K562 (cell line): ENCODE data around the gene RCC1. TPM values are rescaled to one million over a fixed set of nuclear protein-coding genes. Genes with fewer than 3 reads are reported as not detected.

Experiments used
- BRD4 ChIP-seq: fragments of 200-600 bp; sonication (generic); IDR thresholded peaks from 2 replicates; pipeline ENCODE4 v1.6.1; 2017; ENCODE audit warnings: inconsistent platforms
- CLOCK ChIP-seq: fragments of 250-450 bp; sonication (Bioruptor Pico); IDR thresholded peaks from 2 replicates; pipeline ENCODE4 v1.4.0; 2020; ENCODE audit warnings: mild to moderate bottlenecking, moderate library complexity, borderline replicate concordance
- FOXA3 ChIP-seq, 2 experiments: fragments of 450-650 bp in 1 of 2; sonication (generic) in 1 of 2; formaldehyde crosslinking; IDR thresholded peaks in 1 of 2; conservative IDR thresholded peaks in 1 of 2; 2 replicates each; pipeline versions ENCODE4 v1.4.0 to v1.8.0; 2020 to 2022; ENCODE audit warnings: mild to moderate bottlenecking in 2 of 2, missing genetic modification reagents in 1 of 2
- KHSRP ChIP-seq: fragments of 450-650 bp; IDR thresholded peaks from 2 replicates; pipeline ENCODE4 v1.6.1; 2017
- PHB2 ChIP-seq: fragments of 450-650 bp; IDR thresholded peaks from 2 replicates; pipeline ENCODE4 v1.6.1; 2017; ENCODE audit warnings: low read depth
- TEAD4 ChIP-seq, 2 experiments: sonication (generic) in 1 of 2; formaldehyde crosslinking in 1 of 2; IDR thresholded peaks; 2 replicates each; pipeline versions ENCODE4 v1.6.1 to v1.8.0; 2012 to 2022; ENCODE audit warnings: borderline replicate concordance in 1 of 2, inconsistent platforms in 1 of 2, low read length in 1 of 2, mild to moderate bottlenecking in 1 of 2, missing genetic modification reagents in 1 of 2
- ZBTB40 ChIP-seq, 2 experiments: fragments of 450-650 bp in 1 of 2; sonication (generic) in 1 of 2; formaldehyde crosslinking in 1 of 2; IDR thresholded peaks; 2 replicates each; pipeline versions ENCODE4 v1.7.1 to v1.9.0; 2016 to 2022; ENCODE audit warnings: inconsistent platforms in 1 of 2, mild to moderate bottlenecking in 1 of 2, missing genetic modification reagents in 1 of 2
- ZEB2 ChIP-seq: fragments of 450-650 bp; IDR thresholded peaks from 2 replicates; pipeline ENCODE4 v1.6.1; 2016
- polyA plus RNA-seq, 8 experiments: library from polyadenylated mRNA; depleted of rRNA in 4 of 8; stranded (reverse) in 5 of 8; unstranded in 3 of 8; fragments of >200 nt; fragmentation: Nextera tagmentation in 2 of 8; fragmentation: Illumina TruSeq in 1 of 8; extraction: Ambion mirVana in 2 of 8; extraction: Trizol in 1 of 8; gene quantifications; 2 replicates each; pipeline versions ENCODE4 v1.2.1 to v1.2.3, GENCODE V29; 2011 to 2014; ENCODE audit warnings: inconsistent platforms in 1 of 8, missing spikeins in 1 of 8
- total RNA-seq, 7 experiments: library from RNA; depleted of rRNA in 6 of 7; stranded (reverse); fragments of >200 nt in 6 of 7; fragmentation: Illumina TruSeq in 2 of 7; extraction: Trizol in 2 of 7; gene quantifications; 2 replicates each; pipeline versions ENCODE4 v1.2.1 to v1.2.3, GENCODE V29; 2011 to 2021; ENCODE audit warnings: low replicate concordance in 1 of 7
- TF ChIP-seq, protein P1 (sequence below): fragments of 200-400 bp; formaldehyde crosslinking; IDR thresholded peaks from 2 replicates; pipeline ENCODE4 v1.6.1; 2017; ENCODE audit warnings: mild to moderate bottlenecking, low read depth, low read length, moderate library complexity
- TF ChIP-seq, protein P2 (sequence below): fragments of 250-450 bp; sonication (Bioruptor Pico); IDR thresholded peaks from 2 replicates; pipeline ENCODE4 v1.4.0; 2020; ENCODE audit warnings: mild to moderate bottlenecking, moderate library complexity

Gene RCC1
- total and polyA plus RNA-seq, 9 of the 15 experiments (the other 6 are each of a cell fraction or from before 2014, with no cell fraction given), result 16.4 to 202 (median 107) TPM

DNA sequence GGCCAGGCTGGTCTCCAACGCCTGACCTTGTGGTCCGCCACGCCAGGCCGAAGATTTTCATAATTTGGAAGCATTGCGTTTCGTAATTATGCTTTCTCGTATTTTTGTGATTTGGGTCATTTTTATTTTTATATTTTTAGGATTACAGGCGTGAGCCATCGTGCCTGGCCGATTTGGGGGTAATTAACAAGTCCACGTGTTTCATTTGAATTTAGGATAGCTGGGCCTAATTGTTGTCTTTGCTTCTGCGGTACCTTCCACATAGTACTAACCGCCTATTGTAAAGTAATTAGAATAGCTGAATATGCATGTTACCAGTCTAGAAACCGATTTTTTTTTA is 1.0 kb downstream of the RCC1 start (continued):
- TF ChIP-seq ZBTB40 (IDR thresholded peaks at IDR 0.05) (peak; percentile 60; the same call in 1 of the 2 replicates), ZBTB40 (CRISPR knock-in tag; IDR thresholded peaks at IDR 0.05) (no peak), TEAD4 (IDR thresholded peaks at IDR 0.05; ENCODE audit: low read length) (no peak), TEAD4 (CRISPR knock-in tag; IDR thresholded peaks at IDR 0.05; ENCODE audit: borderline replicate concordance) (no peak), CLOCK (CRISPR knock-in tag) (no peak), FOXA3 (CRISPR knock-in tag; conservative IDR thresholded peaks at IDR 0.05 in 1 of 2, IDR thresholded peaks at IDR 0.05 in 1 of 2) (no peak), PHB2 (no peak; the same call in 1 of the 2 replicates), KHSRP (0 out of 2 replicates have a peak, but pooled peaks have one; percentile 11), BRD4 (no peak), ZEB2 (no peak)
- TF ChIP-seq, protein P1, sequence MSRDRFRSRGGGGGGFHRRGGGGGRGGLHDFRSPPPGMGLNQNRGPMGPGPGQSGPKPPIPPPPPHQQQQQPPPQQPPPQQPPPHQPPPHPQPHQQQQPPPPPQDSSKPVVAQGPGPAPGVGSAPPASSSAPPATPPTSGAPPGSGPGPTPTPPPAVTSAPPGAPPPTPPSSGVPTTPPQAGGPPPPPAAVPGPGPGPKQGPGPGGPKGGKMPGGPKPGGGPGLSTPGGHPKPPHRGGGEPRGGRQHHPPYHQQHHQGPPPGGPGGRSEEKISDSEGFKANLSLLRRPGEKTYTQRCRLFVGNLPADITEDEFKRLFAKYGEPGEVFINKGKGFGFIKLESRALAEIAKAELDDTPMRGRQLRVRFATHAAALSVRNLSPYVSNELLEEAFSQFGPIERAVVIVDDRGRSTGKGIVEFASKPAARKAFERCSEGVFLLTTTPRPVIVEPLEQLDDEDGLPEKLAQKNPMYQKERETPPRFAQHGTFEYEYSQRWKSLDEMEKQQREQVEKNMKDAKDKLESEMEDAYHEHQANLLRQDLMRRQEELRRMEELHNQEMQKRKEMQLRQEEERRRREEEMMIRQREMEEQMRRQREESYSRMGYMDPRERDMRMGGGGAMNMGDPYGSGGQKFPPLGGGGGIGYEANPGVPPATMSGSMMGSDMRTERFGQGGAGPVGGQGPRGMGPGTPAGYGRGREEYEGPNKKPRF, result no peak
- TF ChIP-seq, protein P2, sequence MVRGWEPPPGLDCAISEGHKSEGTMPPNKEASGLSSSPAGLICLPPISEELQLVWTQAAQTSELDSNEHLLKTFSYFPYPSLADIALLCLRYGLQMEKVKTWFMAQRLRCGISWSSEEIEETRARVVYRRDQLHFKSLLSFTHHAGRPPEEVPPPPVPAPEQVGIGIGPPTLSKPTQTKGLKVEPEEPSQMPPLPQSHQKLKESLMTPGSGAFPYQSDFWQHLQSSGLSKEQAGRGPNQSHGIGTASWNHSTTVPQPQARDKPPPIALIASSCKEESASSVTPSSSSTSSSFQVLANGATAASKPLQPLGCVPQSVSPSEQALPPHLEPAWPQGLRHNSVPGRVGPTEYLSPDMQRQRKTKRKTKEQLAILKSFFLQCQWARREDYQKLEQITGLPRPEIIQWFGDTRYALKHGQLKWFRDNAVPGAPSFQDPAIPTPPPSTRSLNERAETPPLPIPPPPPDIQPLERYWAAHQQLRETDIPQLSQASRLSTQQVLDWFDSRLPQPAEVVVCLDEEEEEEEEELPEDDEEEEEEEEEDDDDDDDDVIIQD, result no peak
